Vagina (tissue), 2 donors: ENCODE data around the gene TSPYL1. TPM values are rescaled to one million over a fixed set of nuclear protein-coding genes. Genes with fewer than 3 reads are reported as not detected.
A peak's percentile ranks its signal among the peaks of the same experiment; 100 is the strongest.

Experiments
- DNase-seq, 2 donors: peaks; one replicate each; pipeline ENCODE4 v3.0.0-alpha.2; 2017; ENCODE audit errors: extremely low spot score in 2 of 2
- H3K27ac ChIP-seq: fragments of 200-600 bp; sonication (generic); one replicate; pipeline ENCODE4 v1.5.1; 2019
- H3K27me3 ChIP-seq: fragments of 200-600 bp; sonication (generic); one replicate; pipeline ENCODE4 v1.5.1; 2019
- H3K36me3 ChIP-seq, 2 donors: fragments of 200-600 bp; sonication (generic); one replicate each; pipeline ENCODE4 v1.5.1; 2017 to 2019
- H3K4me1 ChIP-seq: fragments of 200-600 bp; sonication (generic); one replicate; pipeline ENCODE4 v1.5.1; 2019
- H3K4me3 ChIP-seq, 2 donors: fragments of 200-600 bp; sonication (generic); 1 replicate in 1 of 2; 2 replicates in 1 of 2; pipeline ENCODE4 v1.5.1; 2016 to 2019
- H3K9me3 ChIP-seq: fragments of 200-600 bp; sonication (generic); one replicate; pipeline ENCODE4 v1.5.1; 2019
- CTCF ChIP-seq, 3 experiments: fragments of 450-650 bp in 2 of 3; fragments of 200-600 bp in 1 of 3; sonication (generic) in 1 of 3; IDR thresholded peaks; one replicate each; pipeline ENCODE4 v1.5.1; 2017 to 2019; ENCODE audit warnings: antibody characterized with exemption in 3 of 3, mild to moderate bottlenecking in 2 of 3, moderate library complexity in 2 of 3
- POLR2A ChIP-seq, 2 donors: fragments of 450-650 bp; IDR thresholded peaks; one replicate each; pipeline ENCODE4 v1.6.1; 2017; ENCODE audit warnings: antibody characterized with exemption in 2 of 2, mild to moderate bottlenecking in 2 of 2, moderate library complexity in 2 of 2
- POLR2AphosphoS5 ChIP-seq, 2 donors: sonication (generic); formaldehyde crosslinking; IDR thresholded peaks; one replicate each; pipeline ENCODE4 v1.9.0; 2017; ENCODE audit warnings: antibody characterized with exemption in 2 of 2, mild to moderate bottlenecking in 2 of 2, low read depth in 1 of 2; ENCODE audit not compliant: insufficient read depth in 1 of 2
- intact Hi-C: fragments of 100-400 bp; cut with DNase I; formaldehyde crosslinking; loops from one replicate; pipeline ENCODE4 v1.15.1; 2023
- total RNA-seq: library from RNA; depleted of rRNA; stranded (reverse); fragments of >200 nt; gene quantifications from one replicate; pipeline ENCODE4 v1.2.3, GENCODE V29; 2016

TSPYL1 gene
- total RNA-seq, 1 donor from 2014 or later = 41.0 TPM

GRCh38 chr6:116248577-116248976 lies 31.2 kb downstream of the TSPYL1 start:
- no peaks in the 10 kb centered on the region for H3K36me3 ChIP-seq
- no peaks in the 10 kb centered on the region for H3K9me3 ChIP-seq
- no peak overlapping the region for H3K4me3 ChIP-seq
- H3K27me3 ChIP-seq = no peaks in the 10 kb centered on the region
- no peak for DNase-seq
- peaks cover 44% of the 10 kb centered on the region for H3K4me1 ChIP-seq
- TF ChIP-seq POLR2AphosphoS5 (IDR thresholded peaks at IDR 0.05; ENCODE audit: insufficient read depth in 1 of 2, low read depth in 1 of 2) = no peak
- TF ChIP-seq POLR2A (IDR thresholded peaks at IDR 0.05) = no peak
- TF ChIP-seq CTCF (IDR thresholded peaks at IDR 0.05) = no peak
- no peak overlapping the region for H3K27ac ChIP-seq
- intact Hi-C loops = no loop called here

GRCh38 chr6:116247285-116247684 lies 32.4 kb downstream of the TSPYL1 start:
- Histone ChIP-seq H3K36me3 (no peaks in the 10 kb centered on the region), H3K4me1 (peaks cover 34% of the 10 kb centered on the region), H3K9me3 (no peaks in the 10 kb centered on the region), H3K27me3 (no peaks in the 10 kb centered on the region), H3K4me3 (no peak overlapping the region), H3K27ac (no peak overlapping the region)
- no peak for DNase-seq
- TF ChIP-seq POLR2A (IDR thresholded peaks at IDR 0.05) = no peak
- no peak for TF ChIP-seq POLR2AphosphoS5 (IDR thresholded peaks at IDR 0.05; ENCODE audit: insufficient read depth in 1 of 2, low read depth in 1 of 2)
- TF ChIP-seq CTCF (IDR thresholded peaks at IDR 0.05) = no peak
- intact Hi-C loops = no loop called here

GRCh38 chr6:116246089-116246488 lies 33.6 kb downstream of the TSPYL1 start:
- intact Hi-C loops = no loop called here
- Histone ChIP-seq H3K36me3 (no peaks in the 10 kb centered on the region), H3K4me1 (peaks cover 22% of the 10 kb centered on the region), H3K4me3 (no peak overlapping the region), H3K9me3 (no peaks in the 10 kb centered on the region), H3K27me3 (no peaks in the 10 kb centered on the region), H3K27ac (no peak overlapping the region)
- no peak for DNase-seq
- TF ChIP-seq CTCF (IDR thresholded peaks at IDR 0.05) (no peak), POLR2A (IDR thresholded peaks at IDR 0.05) (no peak), POLR2AphosphoS5 (IDR thresholded peaks at IDR 0.05; ENCODE audit: insufficient read depth in 1 of 2, low read depth in 1 of 2) (no peak)

- H3K27ac ChIP-seq = no peak overlapping the region
- no peak overlapping the region for H3K4me3 ChIP-seq
- TF ChIP-seq POLR2A (IDR thresholded peaks at IDR 0.05) = no peak
- no peak for TF ChIP-seq CTCF (IDR thresholded peaks at IDR 0.05)
- peak in 1 of 2 donors; percentile 15 for TF ChIP-seq POLR2AphosphoS5 (IDR thresholded peaks at IDR 0.05; ENCODE audit: insufficient read depth in 1 of 2, low read depth in 1 of 2)
- intact Hi-C loops = no loop called here
- peaks cover 9% of the 10 kb centered on the region for H3K4me1 ChIP-seq
- H3K36me3 ChIP-seq = peaks cover 0 to 2% of the 10 kb centered on the region in 2 donors
- no peaks in the 10 kb centered on the region for H3K27me3 ChIP-seq
- H3K9me3 ChIP-seq = no peaks in the 10 kb centered on the region
- no peak for DNase-seq
Measured at GRCh38 chr6:116244284-116244683, 35.4 kb downstream of the TSPYL1 start.

GRCh38 chr6:116239856-116240255 lies 39.9 kb downstream of the TSPYL1 start:
- no peaks in the 10 kb centered on the region for H3K9me3 ChIP-seq
- TF ChIP-seq CTCF (IDR thresholded peaks at IDR 0.05) = no peak
- TF ChIP-seq POLR2AphosphoS5 (IDR thresholded peaks at IDR 0.05; ENCODE audit: insufficient read depth in 1 of 2, low read depth in 1 of 2) = no peak
- TF ChIP-seq POLR2A (IDR thresholded peaks at IDR 0.05) = no peak
- H3K27ac ChIP-seq = no peak overlapping the region
- no peaks in the 10 kb centered on the region for H3K27me3 ChIP-seq
- H3K4me1 ChIP-seq = no peaks in the 10 kb centered on the region
- H3K4me3 ChIP-seq = no peak overlapping the region
- no peak for DNase-seq
- peaks cover 0 to 7% of the 10 kb centered on the region in 2 donors for H3K36me3 ChIP-seq
- intact Hi-C loops = no loop called here
